ENCODE data around the gene JAZF1. TPM values are rescaled to one million over a fixed set of nuclear protein-coding genes. Genes with fewer than 3 reads are reported as not detected.
A peak's percentile ranks its signal among the peaks of the same experiment; 100 is the strongest.

The JAZF1 gene
- total RNA-seq, 2 donors from 2014 or later = 4.0 to 4.9 TPM

- Histone ChIP-seq H3K4me3 (no peak overlapping the region), H3K27ac (no peak overlapping the region), H3K4me1 (no peaks in the 10 kb centered on the region), H3K36me3 (replicated peaks in 1 of 2; ENCODE audit: insufficient read depth in 1 of 2, low read depth in 2 of 2) (no peaks in the 10 kb centered on the region), H3K27me3 (no peaks in the 10 kb centered on the region), H3K9me3 (no peaks in the 10 kb centered on the region)
- no peak for ATAC-seq
- peak in 1 of 4 donors; percentile 13 for DNase-seq
- intact Hi-C loops (cut with DNase I) = no loop called here
- no peak for TF ChIP-seq POLR2A (IDR thresholded peaks at IDR 0.05)
- no peak for TF ChIP-seq CTCF (IDR thresholded peaks at IDR 0.05)
- 73 to 76% methylated on average over 5 of the region's 5 CpGs for WGBS, 2 donors
These were observed 99.6 kb downstream of the JAZF1 start for GRCh38 chr7:28081016-28081415.

GRCh38 chr7:28078036-28078901 lies 102.3 kb downstream of the JAZF1 start:
- no peak overlapping the region for H3K4me3 ChIP-seq
- intact Hi-C loops (cut with DNase I) = loop anchor here (10.0 kb wide), 1 partner anchor 873 kb away; the partner anchor contains the start of gene HOXA13
- no peaks in the 10 kb centered on the region for H3K9me3 ChIP-seq
- no peak overlapping the region for H3K27ac ChIP-seq
- no peaks in the 10 kb centered on the region for H3K36me3 ChIP-seq (replicated peaks in 1 of 2; ENCODE audit: insufficient read depth in 1 of 2, low read depth in 2 of 2)
- DNase-seq (peak; percentile 30 to 50 (median 38)), ATAC-seq (peak; percentile 52)
- H3K27me3 ChIP-seq = no peaks in the 10 kb centered on the region
- WGBS, 2 donors = 33 to 41% methylated on average over 7 of the region's 7 CpGs
- H3K4me1 ChIP-seq = no peaks in the 10 kb centered on the region
- TF ChIP-seq CTCF (IDR thresholded peaks at IDR 0.05) (peak; percentile 78 to 99 (median 83)), POLR2A (IDR thresholded peaks at IDR 0.05) (no peak)

- no peak overlapping the region for H3K4me3 ChIP-seq
- intact Hi-C loops (cut with DNase I) = loop anchor here (10.0 kb wide), 1 partner anchor 873 kb away; the partner anchor contains the start of gene HOXA13
- 71% methylated on average over 2 of the region's 2 CpGs for WGBS, 2 donors
- no peaks in the 10 kb centered on the region for H3K36me3 ChIP-seq (replicated peaks in 1 of 2; ENCODE audit: insufficient read depth in 1 of 2, low read depth in 2 of 2)
- no peak for DNase-seq
- ATAC-seq = no peak
- TF ChIP-seq POLR2A (IDR thresholded peaks at IDR 0.05) (no peak), CTCF (IDR thresholded peaks at IDR 0.05) (no peak)
- no peak overlapping the region for H3K27ac ChIP-seq
- no peaks in the 10 kb centered on the region for H3K4me1 ChIP-seq
- H3K9me3 ChIP-seq = no peaks in the 10 kb centered on the region
- H3K27me3 ChIP-seq = no peaks in the 10 kb centered on the region
These were observed 103.0 kb downstream of the JAZF1 start for GRCh38 chr7:28077616-28078015.

GRCh38 chr7:28076423-28077200 lies 104.0 kb downstream of the JAZF1 start:
- 64 to 68% methylated on average over 11 of the region's 11 CpGs for WGBS, 2 donors
- Histone ChIP-seq H3K4me3 (no peak overlapping the region), H3K4me1 (no peaks in the 10 kb centered on the region), H3K36me3 (replicated peaks in 1 of 2; ENCODE audit: insufficient read depth in 1 of 2, low read depth in 2 of 2) (no peaks in the 10 kb centered on the region), H3K9me3 (no peaks in the 10 kb centered on the region), H3K27me3 (no peaks in the 10 kb centered on the region), H3K27ac (no peak overlapping the region)
- intact Hi-C loops (cut with DNase I) = loop anchor here (10.0 kb wide), 1 partner anchor 872 kb away; the partner anchor contains the start of gene HOXA13
- TF ChIP-seq CTCF (IDR thresholded peaks at IDR 0.05) (no peak), POLR2A (IDR thresholded peaks at IDR 0.05) (no peak)
- ATAC-seq (no peak), DNase-seq (no peak)
